Peyer's patch (tissue), 4 donors: ENCODE results near the gene TYMP.

ENCODE experiments used
- CTCF ChIP-seq, 6 experiments: fragments of 450-650 bp in 4 of 6; fragments of 200-600 bp in 2 of 6; sonication (generic) in 1 of 6; IDR thresholded peaks; one replicate each; pipeline ENCODE4 v1.5.1; 2017 to 2019; ENCODE audit warnings: antibody characterized with exemption in 6 of 6, mild to moderate bottlenecking in 3 of 6, moderate library complexity in 1 of 6
- POLR2A ChIP-seq, 2 donors: fragments of 450-650 bp; IDR thresholded peaks; one replicate each; pipeline ENCODE4 v1.5.1; 2017; ENCODE audit warnings: antibody characterized with exemption in 2 of 2, mild to moderate bottlenecking in 2 of 2, moderate library complexity in 2 of 2

- no peak for TF ChIP-seq CTCF (IDR thresholded peaks at IDR 0.05)
- no peak for TF ChIP-seq POLR2A (IDR thresholded peaks at IDR 0.05)
Observed at GRCh38 chr22:50481440-50482106, 48.2 kb downstream of the TYMP start, which contains the start of gene ADM2.
